SK-MEL-5 (cell line): ENCODE data around the gene LRBA. TPM values are rescaled to one million over a fixed set of nuclear protein-coding genes. Genes with fewer than 3 reads are reported as not detected.
A peak's percentile ranks its signal among the peaks of the same experiment; 100 is the strongest.

Source experiments
- DNase-seq: peaks from one replicate; pipeline ENCODE4 v3.0.0-alpha.2; 2016; ENCODE audit warnings: low read depth, low spot score
- in situ Hi-C: cut with HindIII; loops from 2 replicates; pipeline ENCODE4 v1.10.0; 2016; ENCODE audit warnings: low sequenced_read_pairs, high pct_unique_total_duplicates, low pct_unique_long_range_greater_than_20kb
- total RNA-seq: library from RNA; depleted of rRNA; stranded (reverse); fragments of >200 nt; shearing (Covaris generic); gene quantifications from 2 replicates; pipeline ENCODE4 v1.2.3, GENCODE V29; 2014

The LRBA gene
- total RNA-seq, 1 experiment from 2014 or later = 31.0 TPM

DNA sequence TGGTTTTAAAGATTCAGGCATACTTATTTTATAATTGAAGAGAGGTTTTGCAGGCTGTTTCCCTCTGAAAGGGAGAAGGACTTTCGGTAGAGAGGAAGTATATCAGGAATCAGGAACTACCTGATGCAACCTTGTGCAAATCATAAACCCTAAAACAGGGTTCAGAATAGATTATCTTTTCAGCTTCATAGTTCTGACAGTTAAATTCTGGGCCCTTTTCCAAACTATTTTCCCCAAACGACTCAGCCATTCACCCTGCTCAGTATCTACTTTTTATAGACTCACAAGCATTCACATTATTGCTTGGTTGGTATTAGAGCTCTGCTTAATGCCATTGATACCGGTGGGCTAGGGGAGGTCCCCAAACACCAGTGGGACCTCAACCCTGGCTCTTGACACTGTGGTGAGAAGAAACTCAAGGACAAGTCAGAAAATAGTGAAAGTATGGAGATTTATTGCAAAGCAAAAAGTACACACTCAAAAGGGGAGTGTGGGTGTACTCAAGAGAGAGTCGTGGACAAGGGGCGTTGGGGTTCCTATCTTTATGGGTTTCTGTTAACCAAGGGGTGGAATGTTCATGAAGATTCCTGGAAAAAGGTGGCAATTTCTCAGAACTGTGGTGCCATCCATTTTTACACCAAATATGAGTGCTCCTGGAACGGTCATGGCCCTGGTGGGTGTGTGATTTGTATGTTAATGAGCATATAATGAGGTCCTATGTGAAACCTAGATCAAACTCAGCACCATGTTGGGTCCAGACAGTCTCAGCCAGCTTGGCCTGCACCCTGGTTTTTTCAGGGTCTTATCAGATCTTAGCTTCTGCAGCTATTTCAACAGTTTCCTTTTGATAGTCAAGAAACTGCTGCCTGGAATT lies 698.5 kb downstream of the LRBA start:
- in situ Hi-C loops = no loop called here
- DNase-seq = no peak

GRCh38 chr4:150315691-150316090 lies 699.4 kb downstream of the LRBA start:
- no peak for DNase-seq
- in situ Hi-C loops = no loop called here

DNA sequence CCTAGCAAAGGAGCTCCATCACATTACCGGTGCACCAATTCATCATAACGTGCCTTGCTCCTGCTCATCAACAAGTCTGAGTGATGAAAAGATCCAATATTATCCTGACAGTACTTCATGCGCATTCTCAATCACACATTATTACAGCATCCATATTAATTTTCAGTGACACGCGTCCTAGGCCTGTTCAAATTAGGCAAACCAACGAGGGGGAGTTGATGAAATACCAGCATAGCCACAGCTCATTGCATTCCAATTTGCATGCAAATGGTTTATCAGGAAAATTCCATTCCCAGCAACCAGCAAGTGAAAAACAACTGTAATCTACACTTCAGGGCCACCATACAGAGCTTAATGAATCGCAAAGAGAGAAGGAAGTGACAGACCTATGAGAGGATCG lies 699.9 kb downstream of the LRBA start:
- DNase-seq = no peak
- in situ Hi-C loops = no loop called here

GRCh38 chr4:150314031-150314430 lies 701.1 kb downstream of the LRBA start:
- in situ Hi-C loops = no loop called here
- DNase-seq = no peak

- no peak for DNase-seq
- in situ Hi-C loops = no loop called here
These were observed 704.8 kb downstream of the LRBA start for GRCh38 chr4:150310159-150310895.

GRCh38 chr4:150308824-150309472 lies 706.1 kb downstream of the LRBA start:
- in situ Hi-C loops = no loop called here
- DNase-seq = no peak

DNA sequence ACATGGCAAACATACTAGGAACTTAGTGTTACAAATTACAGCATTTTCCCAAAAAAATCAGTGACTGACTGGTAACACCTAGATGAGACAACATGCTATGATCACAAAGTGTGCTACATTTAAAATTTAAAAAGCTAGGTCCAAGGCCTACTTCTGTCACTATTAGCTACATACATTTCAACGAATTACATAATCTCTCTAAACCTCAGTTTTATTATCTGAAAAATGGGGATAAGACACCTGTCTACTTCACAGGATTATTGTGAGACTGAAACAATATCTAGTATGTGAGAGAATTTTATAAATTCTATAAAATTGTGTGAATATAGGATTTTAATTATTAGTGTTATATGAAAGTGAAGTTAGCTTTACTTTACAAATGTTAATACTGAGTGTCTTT lies 708.4 kb downstream of the LRBA start:
- in situ Hi-C loops = no loop called here

DNA sequence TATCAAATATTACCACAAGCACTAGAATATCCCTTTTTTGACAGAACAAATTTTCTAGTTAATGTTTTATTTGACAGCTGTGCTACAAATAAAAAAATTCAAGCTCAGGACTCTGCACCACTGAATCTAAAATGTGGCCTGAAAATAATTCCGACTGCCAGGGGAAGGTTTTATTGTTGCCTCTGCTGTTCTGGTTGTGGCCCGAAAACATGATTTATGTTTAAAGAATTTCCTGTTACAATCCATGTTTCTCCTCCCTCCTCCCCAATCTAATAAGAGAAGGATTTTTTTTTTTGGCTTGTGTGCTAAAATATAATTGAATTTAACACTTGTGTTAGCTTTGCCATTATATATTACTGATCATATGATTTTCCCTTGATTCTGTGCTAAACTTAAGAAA lies 709.1 kb downstream of the LRBA start:
- in situ Hi-C loops = no loop called here
- no peak for DNase-seq

More for the DNA sequence above, 708.4 kb downstream of the LRBA start:
- no peak for DNase-seq

GRCh38 chr4:150302553-150302952 lies 712.5 kb downstream of the LRBA start:
- no peak for DNase-seq

GRCh38 chr4:150299816-150300215 lies 715.3 kb downstream of the LRBA start:
- in situ Hi-C loops = no loop called here
- no peak for DNase-seq

More at GRCh38 chr4:150302553-150302952, 712.5 kb downstream of the LRBA start:
- in situ Hi-C loops = no loop called here

DNA sequence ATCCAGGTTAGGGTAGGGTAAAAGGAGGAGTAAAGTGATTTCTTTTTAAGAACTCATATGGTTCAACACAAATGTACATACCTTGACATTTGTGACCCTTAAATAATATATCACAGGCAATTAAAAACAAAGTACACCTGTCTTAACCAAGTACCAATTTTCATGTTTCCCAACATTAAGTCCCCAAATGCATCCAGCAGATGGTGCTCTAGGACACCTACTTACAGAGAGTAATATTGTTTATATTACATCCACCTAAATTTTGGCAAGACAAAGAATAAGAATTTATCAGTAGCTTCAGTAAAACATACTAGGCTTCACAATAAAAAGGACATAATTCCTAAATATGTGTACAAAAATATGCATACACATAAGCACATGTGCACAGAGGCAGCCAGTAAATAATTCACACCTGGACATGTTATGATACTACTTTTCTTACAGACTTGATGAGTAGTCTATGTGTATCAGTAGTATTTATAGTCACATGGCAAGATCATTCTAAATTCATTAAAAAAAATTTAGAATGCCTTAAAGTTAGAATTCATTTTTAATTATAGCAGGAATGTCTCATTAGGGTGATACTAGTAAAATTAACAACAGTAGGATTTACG lies 717.1 kb downstream of the LRBA start:
- peak; percentile 52 for DNase-seq
- in situ Hi-C loops = no loop called here

- in situ Hi-C loops = no loop called here
- no peak for DNase-seq
These were observed 725.2 kb downstream of the LRBA start for GRCh38 chr4:150289881-150290280.

GRCh38 chr4:150289198-150289597 lies 725.9 kb downstream of the LRBA start:
- no peak for DNase-seq

DNA sequence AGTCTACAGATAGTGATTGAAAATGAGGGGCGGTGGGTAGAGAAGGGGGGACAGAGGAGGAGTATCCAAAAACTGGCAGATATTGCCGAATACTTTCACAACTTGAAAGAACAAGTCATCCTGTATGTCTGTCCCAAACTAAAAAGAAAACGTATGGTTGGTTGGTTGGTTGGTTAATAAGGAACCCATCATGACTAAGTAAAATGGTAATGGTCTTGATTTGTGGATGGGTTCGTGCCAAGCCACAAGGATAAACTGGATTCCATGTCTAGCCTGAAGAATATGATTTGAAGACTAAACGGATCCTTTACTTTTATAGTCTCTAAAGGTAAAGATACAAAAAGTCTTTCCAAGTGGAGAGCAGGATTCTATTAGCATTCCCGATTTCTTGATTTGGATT lies 728.4 kb downstream of the LRBA start:
- in situ Hi-C loops = no loop called here
- DNase-seq = no peak

More at GRCh38 chr4:150289198-150289597, 725.9 kb downstream of the LRBA start:
- in situ Hi-C loops = no loop called here

DNA sequence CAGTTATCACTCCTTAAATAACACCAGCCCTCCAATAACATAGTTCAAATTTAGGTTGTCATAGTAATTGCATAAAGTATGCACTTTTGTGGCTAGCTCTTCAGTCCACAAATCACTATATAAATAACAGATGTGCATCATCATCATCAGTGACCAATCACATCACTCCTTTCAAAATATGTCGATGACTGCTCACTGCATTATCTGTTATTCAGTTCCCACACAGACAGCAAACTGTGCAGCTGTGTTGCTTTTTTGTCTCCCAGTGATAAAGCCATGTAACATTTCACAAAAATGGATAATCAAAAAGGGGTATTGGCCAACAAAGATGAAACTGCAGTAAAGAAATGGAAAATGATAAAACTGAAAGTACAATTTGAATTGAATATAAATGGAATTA lies 731.4 kb downstream of the LRBA start:
- in situ Hi-C loops = no loop called here
- DNase-seq = no peak

- DNase-seq = no peak
- in situ Hi-C loops = no loop called here
These were observed 734.1 kb downstream of the LRBA start for GRCh38 chr4:150280975-150281374.

GRCh38 chr4:150280081-150280895 lies 734.8 kb downstream of the LRBA start:
- in situ Hi-C loops = no loop called here
- no peak for DNase-seq
